ENCODE data around the gene GNG8. TPM values are rescaled to one million over a fixed set of nuclear protein-coding genes. Genes with fewer than 3 reads are reported as not detected.

The GNG8 gene
- total and polyA plus RNA-seq, 9 of the 15 experiments (the other 6 are each of a cell fraction or from before 2014, with no cell fraction given) = 1.3 TPM; not detected in 8

DNA sequence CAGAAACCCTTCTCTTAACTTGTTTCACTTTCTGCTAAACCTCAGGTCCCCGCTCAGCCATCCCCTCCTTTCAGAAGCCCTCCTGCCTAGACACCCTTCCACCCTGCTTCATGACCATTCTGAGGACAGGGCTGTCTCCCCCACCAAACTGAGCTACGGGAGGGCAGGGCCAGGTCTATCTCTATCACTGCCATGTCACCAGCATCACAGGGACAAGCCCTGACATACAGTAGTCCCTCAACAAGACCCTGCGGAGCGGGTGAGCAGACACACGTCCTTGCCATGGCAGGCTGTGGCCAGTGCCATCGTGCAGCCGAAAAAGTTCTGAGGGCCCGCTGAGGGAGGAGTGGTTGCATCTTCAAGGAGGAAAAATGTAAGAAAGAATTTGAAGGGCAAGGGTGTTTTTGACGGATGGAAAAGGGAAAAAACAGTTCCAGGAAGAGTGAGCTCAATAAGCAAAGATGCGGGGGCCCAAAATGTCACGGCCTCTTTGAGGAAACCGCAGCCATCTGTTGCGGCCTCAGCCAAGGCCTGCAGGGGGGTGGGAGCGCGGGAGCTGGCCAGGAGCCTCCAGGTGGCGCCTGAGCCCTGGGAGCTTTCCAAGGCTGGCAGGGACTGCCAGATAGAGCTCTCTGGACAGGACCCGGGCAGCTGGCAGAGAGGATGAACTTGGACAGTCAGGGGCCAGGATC lies 19.2 kb downstream of the GNG8 start (continued):
- TF ChIP-seq, protein P1, sequence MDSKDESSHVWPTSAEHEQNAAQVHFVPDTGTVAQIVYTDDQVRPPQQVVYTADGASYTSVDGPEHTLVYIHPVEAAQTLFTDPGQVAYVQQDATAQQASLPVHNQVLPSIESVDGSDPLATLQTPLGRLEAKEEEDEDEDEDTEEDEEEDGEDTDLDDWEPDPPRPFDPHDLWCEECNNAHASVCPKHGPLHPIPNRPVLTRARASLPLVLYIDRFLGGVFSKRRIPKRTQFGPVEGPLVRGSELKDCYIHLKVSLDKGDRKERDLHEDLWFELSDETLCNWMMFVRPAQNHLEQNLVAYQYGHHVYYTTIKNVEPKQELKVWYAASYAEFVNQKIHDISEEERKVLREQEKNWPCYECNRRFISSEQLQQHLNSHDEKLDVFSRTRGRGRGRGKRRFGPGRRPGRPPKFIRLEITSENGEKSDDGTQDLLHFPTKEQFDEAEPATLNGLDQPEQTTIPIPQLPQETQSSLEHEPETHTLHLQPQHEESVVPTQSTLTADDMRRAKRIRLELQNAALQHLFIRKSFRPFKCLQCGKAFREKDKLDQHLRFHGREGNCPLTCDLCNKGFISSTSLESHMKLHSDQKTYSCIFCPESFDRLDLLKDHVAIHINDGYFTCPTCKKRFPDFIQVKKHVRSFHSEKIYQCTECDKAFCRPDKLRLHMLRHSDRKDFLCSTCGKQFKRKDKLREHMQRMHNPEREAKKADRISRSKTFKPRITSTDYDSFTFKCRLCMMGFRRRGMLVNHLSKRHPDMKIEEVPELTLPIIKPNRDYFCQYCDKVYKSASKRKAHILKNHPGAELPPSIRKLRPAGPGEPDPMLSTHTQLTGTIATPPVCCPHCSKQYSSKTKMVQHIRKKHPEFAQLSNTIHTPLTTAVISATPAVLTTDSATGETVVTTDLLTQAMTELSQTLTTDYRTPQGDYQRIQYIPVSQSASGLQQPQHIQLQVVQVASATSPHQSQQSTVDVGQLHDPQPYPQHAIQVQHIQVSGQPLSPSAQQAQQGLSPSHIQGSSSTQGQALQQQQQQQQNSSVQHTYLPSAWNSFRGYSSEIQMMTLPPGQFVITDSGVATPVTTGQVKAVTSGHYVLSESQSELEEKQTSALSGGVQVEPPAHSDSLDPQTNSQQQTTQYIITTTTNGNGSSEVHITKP (IDR thresholded peaks at IDR 0.05; ENCODE audit: partially characterized antibody) = peak; percentile 52
- TF ChIP-seq CCNT2 (IDR thresholded peaks at IDR 0.05; ENCODE audit: borderline replicate concordance, extremely low read depth, insufficient read length, low read depth, low read length) (no peak), CBFA2T2 (conservative IDR thresholded peaks at IDR 0.05) (0 out of 2 replicates have a peak, but pooled peaks have one; percentile 22), KDM4B (IDR thresholded peaks at IDR 0.05; ENCODE audit: borderline replicate concordance in 2 of 2, low read depth in 1 of 2) (0 out of 4 replicates have a peak, but pooled peaks of 1 of the 2 experiments have one; percentile 51), ZFX (CRISPR knock-in tag; IDR thresholded peaks at IDR 0.05) (peak; percentile 32; the same call in 1 of the 2 replicates), UBTF (IDR thresholded peaks at IDR 0.05; ENCODE audit: borderline replicate concordance in 1 of 2, low read depth in 2 of 2, low read length in 2 of 2) (0 out of 4 replicates have a peak, but pooled peaks of 1 of the 2 experiments have one; percentile 56), BCOR (IDR thresholded peaks at IDR 0.05) (no peak), ZBTB1 (CRISPR knock-in tag; IDR thresholded peaks at IDR 0.05; ENCODE audit: borderline replicate concordance, low read depth) (peak; percentile 91)
- TF ChIP-seq, protein P2, sequence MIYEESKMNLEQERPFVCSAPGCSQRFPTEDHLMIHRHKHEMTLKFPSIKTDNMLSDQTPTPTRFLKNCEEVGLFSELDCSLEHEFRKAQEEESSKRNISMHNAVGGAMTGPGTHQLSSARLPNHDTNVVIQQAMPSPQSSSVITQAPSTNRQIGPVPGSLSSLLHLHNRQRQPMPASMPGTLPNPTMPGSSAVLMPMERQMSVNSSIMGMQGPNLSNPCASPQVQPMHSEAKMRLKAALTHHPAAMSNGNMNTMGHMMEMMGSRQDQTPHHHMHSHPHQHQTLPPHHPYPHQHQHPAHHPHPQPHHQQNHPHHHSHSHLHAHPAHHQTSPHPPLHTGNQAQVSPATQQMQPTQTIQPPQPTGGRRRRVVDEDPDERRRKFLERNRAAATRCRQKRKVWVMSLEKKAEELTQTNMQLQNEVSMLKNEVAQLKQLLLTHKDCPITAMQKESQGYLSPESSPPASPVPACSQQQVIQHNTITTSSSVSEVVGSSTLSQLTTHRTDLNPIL (CRISPR knock-in tag; IDR thresholded peaks at IDR 0.05) = no peak

All from K562 (cell line).